Mesothelial cell of epicardium (in vitro differentiated cells): ENCODE measurements around the gene OR10G3. TPM values are rescaled to one million over a fixed set of nuclear protein-coding genes. Genes with fewer than 3 reads are reported as not detected.
A peak's percentile ranks its signal among the peaks of the same experiment; 100 is the strongest.
"Not testable (repeated sequence)": the region's sequence is repeated elsewhere in the genome, so short reads cannot be mapped to it uniquely, and the experiment has no call there.

Experiments used
- DNase-seq, 2 experiments: peaks; one replicate each; pipeline ENCODE4 v3.0.0; 2021; ENCODE audit warnings: low spot score in 2 of 2; ENCODE audit not compliant: unreplicated experiment in 2 of 2
- H3K27ac Mint-ChIP-seq: 2 replicates; pipeline ENCODE4 v1.8.0; 2021; ENCODE audit warnings: mixed read lengths
- H3K27me3 Mint-ChIP-seq: 2 replicates; pipeline ENCODE4 v1.8.0; 2021; ENCODE audit warnings: low read depth, mixed read lengths
- H3K36me3 Mint-ChIP-seq: 2 replicates; pipeline ENCODE4 v1.8.0; 2021; ENCODE audit warnings: mixed read lengths
- H3K4me1 Mint-ChIP-seq: 2 replicates; pipeline ENCODE4 v1.8.0; 2021; ENCODE audit warnings: mixed read lengths
- H3K4me3 Mint-ChIP-seq: 2 replicates; pipeline ENCODE4 v1.8.0; 2021; ENCODE audit warnings: mild to moderate bottlenecking, moderate library complexity, mixed read lengths
- H3K9me3 Mint-ChIP-seq: 2 replicates; pipeline ENCODE4 v1.8.0; 2021; ENCODE audit warnings: mixed read lengths
- CTCF ChIP-seq: fragments of 200-600 bp; sonication (generic); IDR thresholded peaks from one replicate; pipeline ENCODE4 v1.5.0; 2021; ENCODE audit warnings: antibody characterized with exemption; ENCODE audit not compliant: unreplicated experiment
- total RNA-seq: library from RNA; stranded (reverse); gene quantifications from 3 replicates; pipeline ENCODE4 v1.2.1, GENCODE V29; 2021

The OR10G3 gene
- total RNA-seq, 1 donor from 2014 or later: not detected

DNA sequence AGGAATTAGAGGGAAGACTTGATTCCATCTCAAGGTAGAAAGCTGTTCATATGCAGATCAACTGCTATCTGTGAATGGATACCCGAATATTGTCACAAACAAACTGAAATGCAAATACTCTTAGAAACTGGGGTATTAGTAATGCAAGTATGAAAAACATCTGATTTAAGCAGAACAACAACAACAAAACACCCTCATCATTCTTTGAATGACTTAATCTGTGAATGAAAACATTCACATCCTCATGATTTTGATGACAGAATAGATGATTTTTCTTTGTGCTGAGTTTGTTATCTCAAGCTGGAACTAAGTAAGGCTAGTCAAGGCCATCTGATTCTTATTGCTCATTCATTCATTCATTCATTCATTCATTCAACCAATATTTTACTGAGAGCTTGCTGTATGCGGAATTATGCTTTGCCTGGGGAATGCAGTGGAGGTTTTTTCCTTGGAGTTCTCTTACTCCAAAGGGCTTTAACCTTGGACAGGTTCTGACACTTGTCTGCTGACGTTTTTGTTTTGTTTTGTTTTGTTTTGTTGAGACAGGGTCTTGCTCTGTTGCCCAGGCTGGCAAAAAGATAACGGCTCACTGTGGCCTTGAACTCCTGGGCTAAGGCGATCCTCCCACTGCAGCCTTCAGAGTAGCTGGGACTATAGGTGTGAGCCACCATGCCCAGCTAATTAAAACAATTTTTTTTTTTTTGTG lies 23.3 kb downstream of the OR10G3 start:
- Mint-ChIP-seq H3K27ac (peak overlapping the region; percentile 94), H3K4me1 (peaks cover 17% of the 10 kb centered on the region), H3K27me3 (no peaks in the 10 kb centered on the region), H3K4me3 (no peak overlapping the region), H3K36me3 (no peaks in the 10 kb centered on the region), H3K9me3 (no peaks in the 10 kb centered on the region)
- DNase-seq: no peak
- no peak for TF ChIP-seq CTCF

GRCh38 chr14:21553266-21553665 lies 26.6 kb downstream of the OR10G3 start:
- Mint-ChIP-seq H3K4me3 (no peak overlapping the region), H3K36me3 (no peaks in the 10 kb centered on the region), H3K9me3 (no peaks in the 10 kb centered on the region), H3K4me1 (peaks cover 11% of the 10 kb centered on the region), H3K27ac (no peak overlapping the region), H3K27me3 (no peaks in the 10 kb centered on the region)
- no peak for DNase-seq
- no peak for TF ChIP-seq CTCF

DNA sequence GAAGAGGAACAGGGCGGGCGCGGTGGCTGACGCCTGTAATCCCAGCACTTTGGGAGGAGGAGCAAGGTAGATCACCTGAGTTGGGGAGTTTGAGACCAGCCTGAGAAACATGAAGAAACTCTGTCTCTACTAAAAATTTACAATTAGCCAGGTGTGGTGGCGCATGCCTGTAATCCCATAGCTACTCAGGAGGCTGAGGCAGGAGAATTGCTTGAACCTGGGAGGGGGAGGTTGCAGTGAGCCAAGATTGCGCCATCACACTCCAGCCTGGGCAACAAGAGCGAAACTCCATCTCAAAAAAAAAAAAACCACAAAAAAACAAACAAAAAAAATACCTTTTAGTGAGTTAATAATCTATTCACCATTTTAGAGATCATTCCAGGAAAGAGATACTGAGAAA lies 35.3 kb downstream of the OR10G3 start:
- H3K4me3 Mint-ChIP-seq, H3K9me3 Mint-ChIP-seq, DNase-seq, H3K36me3 Mint-ChIP-seq, H3K27me3 Mint-ChIP-seq, H3K27ac Mint-ChIP-seq: not testable (repeated sequence)
- H3K4me1 Mint-ChIP-seq: peaks cover 14% of the 10 kb centered on the region

DNA sequence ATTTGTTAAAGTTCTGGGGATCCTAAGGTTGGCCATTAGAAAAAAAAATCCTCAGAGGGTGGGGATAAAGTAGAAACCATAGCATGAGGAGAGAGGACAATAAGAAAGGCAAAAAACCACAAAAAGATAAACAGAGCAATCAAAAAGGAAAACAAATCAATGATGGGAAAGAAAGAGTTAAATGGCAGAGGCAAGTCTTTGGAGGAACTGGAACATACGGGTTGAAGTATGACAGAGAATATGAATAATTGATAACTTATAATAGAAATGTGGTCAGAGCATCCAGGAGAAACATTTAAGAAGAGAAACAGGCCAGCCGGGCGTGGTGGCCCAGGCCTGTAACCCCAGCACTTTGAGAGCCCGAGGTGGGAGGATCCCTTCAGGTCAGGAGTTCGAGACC lies 35.9 kb downstream of the OR10G3 start:
- no peaks in the 10 kb centered on the region for H3K27me3 Mint-ChIP-seq
- H3K36me3 Mint-ChIP-seq: no peaks in the 10 kb centered on the region
- H3K9me3 Mint-ChIP-seq: no peaks in the 10 kb centered on the region
- DNase-seq: no peak
- H3K4me3 Mint-ChIP-seq: peak overlapping the region; percentile 26
- no peak for TF ChIP-seq CTCF
- H3K4me1 Mint-ChIP-seq: peaks cover 14% of the 10 kb centered on the region
- peak overlapping the region; percentile 93 for H3K27ac Mint-ChIP-seq

DNA sequence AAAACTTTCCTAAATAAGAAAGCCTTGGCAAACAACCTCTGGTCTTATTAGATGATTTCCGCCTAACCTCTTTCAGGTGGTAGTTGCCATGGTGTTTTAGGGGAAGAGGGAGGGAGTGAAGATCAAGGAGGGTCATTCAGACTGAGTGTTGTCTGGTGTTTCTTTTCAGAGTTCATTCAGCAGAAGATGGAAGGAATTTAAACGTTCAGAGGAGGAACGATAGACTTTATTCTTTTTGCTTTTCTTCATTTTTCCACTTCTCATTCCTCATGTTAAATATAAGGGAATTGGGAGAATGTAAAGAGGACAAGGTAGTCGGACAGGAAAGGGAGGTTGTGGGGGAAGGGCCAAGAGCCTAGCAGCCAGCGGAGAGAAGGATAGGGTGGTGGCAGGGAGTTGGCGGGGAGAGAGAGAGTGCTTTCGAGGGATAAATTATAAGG lies 36.3 kb downstream of the OR10G3 start:
- no peak for TF ChIP-seq CTCF
- Mint-ChIP-seq H3K4me1 (peaks cover 14% of the 10 kb centered on the region), H3K4me3 (peak overlapping the region; percentile 26), H3K36me3 (no peaks in the 10 kb centered on the region), H3K27me3 (no peaks in the 10 kb centered on the region), H3K9me3 (no peaks in the 10 kb centered on the region), H3K27ac (peak overlapping the region; percentile 93)
- DNase-seq: no peak

DNA sequence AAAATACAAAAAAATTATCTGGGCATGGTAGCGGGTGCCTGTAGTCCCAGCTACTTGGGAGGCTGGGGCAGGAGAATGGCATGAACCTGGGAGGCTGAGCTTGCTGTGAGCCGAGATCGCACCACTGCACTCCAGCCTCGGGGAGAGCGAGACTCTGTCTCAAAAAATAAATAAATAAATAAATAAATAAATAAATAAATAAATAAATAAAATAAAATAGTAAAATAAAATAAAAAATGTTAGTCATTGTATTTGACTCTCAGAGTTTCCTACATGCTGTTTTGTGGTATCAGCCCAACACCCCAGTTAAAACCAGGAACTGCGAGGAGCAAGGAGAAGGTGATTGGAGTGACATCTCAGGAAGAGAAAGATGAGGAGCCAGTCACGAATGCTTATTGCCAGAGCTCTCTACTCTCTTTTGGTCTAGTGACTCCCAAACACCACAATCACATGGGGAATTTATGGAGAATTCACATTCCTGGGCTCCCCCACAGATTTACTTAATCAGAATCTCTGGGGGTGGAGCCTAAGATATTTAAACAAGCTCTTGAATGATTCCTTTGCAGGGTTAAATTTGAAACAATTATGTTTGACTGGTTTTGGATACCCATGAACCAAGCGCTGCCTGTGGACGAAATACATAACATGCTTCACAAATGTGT lies 38.3 kb downstream of the OR10G3 start:
- Mint-ChIP-seq H3K36me3 (no peaks in the 10 kb centered on the region), H3K4me1 (peaks cover 19% of the 10 kb centered on the region), H3K9me3 (no peaks in the 10 kb centered on the region), H3K27ac (no peak overlapping the region), H3K4me3 (no peak overlapping the region), H3K27me3 (peaks cover 5% of the 10 kb centered on the region)
- DNase-seq: no peak
- no peak for TF ChIP-seq CTCF
